Stimulated activated CD8-positive, alpha-beta memory T cell treated with anti-CD3 and anti-CD28 coated beads, Interleukin-15, amount 100 ng/mL, for 48 hours (primary cell): ENCODE data around the gene NUDT16L1.
A peak's percentile ranks its signal among the peaks of the same experiment; 100 is the strongest.

Source experiments
- DNase-seq, 2 donors: peaks; one replicate each; pipeline ENCODE4 v3.0.0-alpha.2; 2020; ENCODE audit warnings: low read depth in 2 of 2

NUDT16L1 gene

GRCh38 chr16:4663777-4664465 lies 29.4 kb upstream of the NUDT16L1 start:
- DNase-seq, result no peak

- peak; percentile 28 to 38 for DNase-seq
Measured at GRCh38 chr16:4664538-4665418, 28.6 kb upstream of the NUDT16L1 start.

GRCh38 chr16:4666537-4667202 lies 26.7 kb upstream of the NUDT16L1 start:
- DNase-seq, result no peak

- no peak for DNase-seq
Measured at GRCh38 chr16:4667203-4667963, 26.0 kb upstream of the NUDT16L1 start.

- DNase-seq, result no peak
Measured at GRCh38 chr16:4668313-4668960, 24.9 kb upstream of the NUDT16L1 start.

- DNase-seq, result no peak
Measured at GRCh38 chr16:4673387-4674046, 19.8 kb upstream of the NUDT16L1 start.

GRCh38 chr16:4674926-4675530 lies 18.3 kb upstream of the NUDT16L1 start:
- DNase-seq, result no peak

GRCh38 chr16:4675864-4676786 lies 17.2 kb upstream of the NUDT16L1 start:
- peak; percentile 61 to 72 for DNase-seq

- no peak for DNase-seq
Measured at GRCh38 chr16:4676831-4677230, 16.5 kb upstream of the NUDT16L1 start.

- no peak for DNase-seq
Measured at GRCh38 chr16:4677390-4677789, 16.0 kb upstream of the NUDT16L1 start.

GRCh38 chr16:4677994-4678393 lies 15.4 kb upstream of the NUDT16L1 start:
- DNase-seq, result no peak

- no peak for DNase-seq
Measured at GRCh38 chr16:4678596-4678995, 14.8 kb upstream of the NUDT16L1 start.

GRCh38 chr16:4679156-4679849 lies 14.1 kb upstream of the NUDT16L1 start:
- DNase-seq, result no peak

GRCh38 chr16:4679850-4680636 lies 13.3 kb upstream of the NUDT16L1 start:
- DNase-seq, result no peak

GRCh38 chr16:4680673-4681470 lies 12.5 kb upstream of the NUDT16L1 start:
- no peak for DNase-seq

- no peak for DNase-seq
Measured at GRCh38 chr16:4681471-4682083, 11.8 kb upstream of the NUDT16L1 start.
